ENCODE results near the gene PCBD1. TPM values are rescaled to one million over a fixed set of nuclear protein-coding genes. Genes with fewer than 3 reads are reported as not detected.

The PCBD1 gene
- polyA plus RNA-seq, 2 of the 4 experiments (the other 2 are of a cell fraction) = 169 to 211 TPM

GRCh38 chr10:70833601-70834000 is 54.8 kb downstream of the PCBD1 start:
- ATAC-seq (no peak), DNase-seq (ENCODE audit: low read depth in 1 of 2, low spot score in 1 of 2) (no peak), FAIRE-seq (no peak)
- H3K4me3 ChIP-seq = no peak overlapping the region
- POLR2A ChIA-PET = interaction anchor here (2.2 kb wide), 1 partner anchor 17 kb away, joined by 10 read pairs; no protein-coding TSS in a partner anchor
- TF ChIP-seq POLR2A (IDR thresholded peaks at IDR 0.05; ENCODE audit: low read length) (no peak), RFX5 (IDR thresholded peaks at IDR 0.05) (no peak), FOSL2 (IDR thresholded peaks at IDR 0.05) (no peak), FOSL2 (CRISPR knock-in tag; IDR thresholded peaks at IDR 0.05) (no peak), MYC (IDR thresholded peaks at IDR 0.05; ENCODE audit: borderline replicate concordance, low read length) (no peak), JUN (IDR thresholded peaks at IDR 0.05) (no peak), HDAC2 (IDR thresholded peaks at IDR 0.05) (no peak), ESRRA (IDR thresholded peaks at IDR 0.05; ENCODE audit: borderline replicate concordance, low read length) (no peak), EHMT2 (IDR thresholded peaks at IDR 0.05; ENCODE audit: low read depth) (no peak), MAFK (IDR thresholded peaks at IDR 0.05; ENCODE audit: partially characterized antibody) (no peak), SMC3 (IDR thresholded peaks at IDR 0.05) (no peak), KDM5A (IDR thresholded peaks at IDR 0.05) (no peak), PBX3 (IDR thresholded peaks at IDR 0.05) (no peak), FOXS1 (CRISPR knock-in tag; IDR thresholded peaks at IDR 0.05) (no peak), RNF2 (IDR thresholded peaks at IDR 0.05; ENCODE audit: borderline replicate concordance, low read depth) (no peak), HOXB5 (CRISPR knock-in tag; IDR thresholded peaks at IDR 0.05) (no peak), TP53 (CRISPR knock-in tag; IDR thresholded peaks at IDR 0.05) (no peak), SREBF2 (IDR thresholded peaks at IDR 0.05) (no peak), USF2 (IDR thresholded peaks at IDR 0.05) (no peak), FOSB (CRISPR knock-in tag; IDR thresholded peaks at IDR 0.05) (no peak)
- peaks cover 15% of the 10 kb centered on the region for H3K4me1 ChIP-seq
- peak overlapping the region; percentile 5; the same call in 1 of the 3 replicates for H3K4me2 ChIP-seq
- CTCF ChIA-PET = interaction anchor here (0.7 to 2.9 kb wide), 6 partner anchors 12 to 284 kb away, joined by 3 to 13 read pairs (median 4); partner anchors contain the start of gene SGPL1
- 62% methylated on average over 2 of the region's 2 CpGs for WGBS (ENCODE audit: missing lambda C conversion rate)
- peak overlapping the region in 1 of 2 experiments; percentile 21; a peak in 1 of 6 replicates for H3K27ac ChIP-seq
- no peaks in the 10 kb centered on the region for H3K9me3 ChIP-seq

Other genes with a start within 250 kb of the PCBD1 start
- not detected in 2 replicates for gene ADAMTS14, start 216.1 kb downstream of the PCBD1 start, polyA plus RNA-seq (2011; rRNA removed)
- gene ADAMTS14, start 216.1 kb downstream of the PCBD1 start, polyA plus RNA-seq (2017; fragmentation: RNase III; extraction: RNeasy Plus Mini Kit Qiagen cat#74134 plus additional on column Dnase treatment) = 0.03 to 0.05 TPM (median 0.04 TPM) in 3 replicates
- gene TBATA, start 103.2 kb downstream of the PCBD1 start, polyA plus RNA-seq (2011; rRNA removed) = not detected in 2 replicates
- gene TBATA, start 103.2 kb downstream of the PCBD1 start, polyA plus RNA-seq (2017; fragmentation: RNase III; extraction: RNeasy Plus Mini Kit Qiagen cat#74134 plus additional on column Dnase treatment) = not detected in 3 replicates
- gene SGPL1, start 72.6 kb downstream of the PCBD1 start, polyA plus RNA-seq (2011; rRNA removed) = 49.8 and 58.5 TPM in 2 replicates
- 31.2 to 35.2 TPM (median 32.2 TPM) in 3 replicates for gene SGPL1, start 72.6 kb downstream of the PCBD1 start, polyA plus RNA-seq (2017; fragmentation: RNase III; extraction: RNeasy Plus Mini Kit Qiagen cat#74134 plus additional on column Dnase treatment)